ENCODE measurements around the gene DHX36. TPM values are rescaled to one million over a fixed set of nuclear protein-coding genes. Genes with fewer than 3 reads are reported as not detected.

Gene DHX36
- total and polyA plus RNA-seq, 4 donors = 26.8 to 141 (median 46.6) TPM

GRCh38 chr3:154280161-154280560 is 44.1 kb downstream of the DHX36 start:
- peaks cover 10 to 47% (median 39%) of the 10 kb centered on the region in 4 donors for H3K36me3 ChIP-seq (ENCODE audit: control insufficient read depth in 4 of 4, insufficient read depth in 4 of 4, low read length in 4 of 4)
- no peak overlapping the region for H3K9ac ChIP-seq (ENCODE audit: insufficient read depth in 1 of 2, low read length in 2 of 2)
- peaks cover 0 to 6% (median 0%) of the 10 kb centered on the region in 5 donors for H3K4me1 ChIP-seq (ENCODE audit: control insufficient read depth in 5 of 5, insufficient read depth in 5 of 5, low read length in 5 of 5)
- ATAC-seq (ENCODE audit: insufficient read depth, low FRiP score) (no peak), DNase-seq (no peak)
- 98 to 99% methylated on average over 1 of the region's 1 CpG for WGBS, 2 donors
- no peak overlapping the region for H3K4me3 ChIP-seq
- no peaks in the 10 kb centered on the region for H3K9me3 ChIP-seq (ENCODE audit: control insufficient read depth in 4 of 4, insufficient read depth in 3 of 4, low read length in 3 of 4)
- no peak for TF ChIP-seq CTCF (IDR thresholded peaks at IDR 0.05; ENCODE audit: control extremely low read depth, extremely low read depth)
- H3K27ac ChIP-seq (ENCODE audit: low read depth in 1 of 2, low read length in 1 of 2) = no peak overlapping the region
- no peaks in the 10 kb centered on the region for H3K27me3 ChIP-seq (ENCODE audit: control insufficient read depth in 3 of 3, insufficient read depth in 3 of 3, low read length in 2 of 3)

GRCh38 chr3:154275965-154276364 is 48.3 kb downstream of the DHX36 start:
- peak in 1 of 3 donors; percentile 25 for DNase-seq
- peaks cover 15 to 45% (median 32%) of the 10 kb centered on the region in 4 donors for H3K36me3 ChIP-seq (ENCODE audit: control insufficient read depth in 4 of 4, insufficient read depth in 4 of 4, low read length in 4 of 4)
- H3K9me3 ChIP-seq (ENCODE audit: control insufficient read depth in 4 of 4, insufficient read depth in 3 of 4, low read length in 3 of 4) = no peaks in the 10 kb centered on the region
- no peaks in the 10 kb centered on the region for H3K27me3 ChIP-seq (ENCODE audit: control insufficient read depth in 3 of 3, insufficient read depth in 3 of 3, low read length in 2 of 3)
- ATAC-seq (ENCODE audit: insufficient read depth, low FRiP score) = no peak
- no peak overlapping the region for H3K4me3 ChIP-seq
- no peak for TF ChIP-seq CTCF (IDR thresholded peaks at IDR 0.05; ENCODE audit: control extremely low read depth, extremely low read depth)
- peak overlapping the region in 1 of 2 donors; percentile 45 for H3K27ac ChIP-seq (ENCODE audit: low read depth in 1 of 2, low read length in 1 of 2)
- WGBS, 2 donors = 67 to 79% methylated on average over 2 of the region's 2 CpGs
- peaks cover 0 to 14% (median 0%) of the 10 kb centered on the region in 5 donors for H3K4me1 ChIP-seq (ENCODE audit: control insufficient read depth in 5 of 5, insufficient read depth in 5 of 5, low read length in 5 of 5)
- H3K9ac ChIP-seq (ENCODE audit: insufficient read depth in 1 of 2, low read length in 2 of 2) = no peak overlapping the region

- WGBS, 2 donors = 80 to 89% methylated on average over 2 of the region's 2 CpGs
- Histone ChIP-seq H3K9ac (ENCODE audit: insufficient read depth in 1 of 2, low read length in 2 of 2) (no peak overlapping the region), H3K36me3 (ENCODE audit: control insufficient read depth in 4 of 4, insufficient read depth in 4 of 4, low read length in 4 of 4) (peaks cover 16 to 42% (median 27%) of the 10 kb centered on the region in 4 donors)
Observed at GRCh38 chr3:154275292-154275691, 49.0 kb downstream of the DHX36 start.

More at GRCh38 chr3:154275292-154275691, 49.0 kb downstream of the DHX36 start:
- Histone ChIP-seq H3K4me3 (no peak overlapping the region), H3K9me3 (ENCODE audit: control insufficient read depth in 4 of 4, insufficient read depth in 3 of 4, low read length in 3 of 4) (no peaks in the 10 kb centered on the region), H3K4me1 (ENCODE audit: control insufficient read depth in 5 of 5, insufficient read depth in 5 of 5, low read length in 5 of 5) (peaks cover 0 to 14% (median 0%) of the 10 kb centered on the region in 5 donors), H3K27ac (ENCODE audit: low read depth in 1 of 2, low read length in 1 of 2) (no peak overlapping the region), H3K27me3 (ENCODE audit: control insufficient read depth in 3 of 3, insufficient read depth in 3 of 3, low read length in 2 of 3) (no peaks in the 10 kb centered on the region)
- ATAC-seq (ENCODE audit: insufficient read depth, low FRiP score) (no peak), DNase-seq (no peak)
- no peak for TF ChIP-seq CTCF (IDR thresholded peaks at IDR 0.05; ENCODE audit: control extremely low read depth, extremely low read depth)
